ENCODE data around the gene CCR2.

GRCh38 chr3:46325645-46326300 is 28.1 kb upstream of the CCR2 start:
- TF ChIP-seq CTCF (IDR thresholded peaks at IDR 0.05 in 4 of 5, conservative IDR thresholded peaks at IDR 0.05 in 1 of 5) (no peak), POLR2A (IDR thresholded peaks at IDR 0.05) (no peak)
